Measurements from ENCODE around the gene SLC27A2.
"Not testable (repeated sequence)": the region's sequence is repeated elsewhere in the genome, so short reads cannot be mapped to it uniquely, and the experiment has no call there.

Gene SLC27A2

GRCh38 chr15:50164458-50164857 is 17.5 kb upstream of the SLC27A2 start:
- DNase-seq, result no peak

GRCh38 chr15:50166216-50166615 is 15.8 kb upstream of the SLC27A2 start:
- DNase-seq, result no peak

GRCh38 chr15:50167110-50167509 is 14.9 kb upstream of the SLC27A2 start:
- no peak for DNase-seq

- no peak for DNase-seq
Observed at GRCh38 chr15:50168379-50168778, 13.6 kb upstream of the SLC27A2 start.

- DNase-seq, result no peak
Observed at GRCh38 chr15:50168783-50169411, 13.1 kb upstream of the SLC27A2 start.

- DNase-seq, result not testable (repeated sequence)
Observed at GRCh38 chr15:50172360-50172895, 9.6 kb upstream of the SLC27A2 start.

GRCh38 chr15:50176869-50177268 is 5.1 kb upstream of the SLC27A2 start:
- DNase-seq, result no peak

- no peak for DNase-seq
Observed at GRCh38 chr15:50180091-50180490, 1.9 kb upstream of the SLC27A2 start.

GRCh38 chr15:50180582-50180981 is 1.4 kb upstream of the SLC27A2 start:
- DNase-seq, result no peak

- DNase-seq, result no peak
Observed at GRCh38 chr15:50181201-50181968, 611 bp upstream of the SLC27A2 start.

- DNase-seq, result no peak
Observed at GRCh38 chr15:50182219-50183013, 420 bp downstream of the SLC27A2 start.

- no peak for DNase-seq
Observed at GRCh38 chr15:50183112-50183794, 1.3 kb downstream of the SLC27A2 start.

GRCh38 chr15:50184863-50185504 is 3.0 kb downstream of the SLC27A2 start:
- no peak for DNase-seq

GRCh38 chr15:50186090-50186489 is 4.1 kb downstream of the SLC27A2 start:
- DNase-seq, result no peak

GRCh38 chr15:50186752-50187151 is 4.8 kb downstream of the SLC27A2 start:
- DNase-seq, result no peak

- DNase-seq, result no peak
Observed at GRCh38 chr15:50187525-50187924, 5.5 kb downstream of the SLC27A2 start.

- no peak for DNase-seq
Observed at GRCh38 chr15:50187997-50188396, 6.0 kb downstream of the SLC27A2 start.

GRCh38 chr15:50188793-50189192 is 6.8 kb downstream of the SLC27A2 start:
- DNase-seq, result not testable (repeated sequence)

GRCh38 chr15:50189633-50190032 is 7.6 kb downstream of the SLC27A2 start:
- no peak for DNase-seq

- DNase-seq, result no peak
Observed at GRCh38 chr15:50190166-50190570, 8.2 kb downstream of the SLC27A2 start.

GRCh38 chr15:50190723-50191122 is 8.7 kb downstream of the SLC27A2 start:
- DNase-seq, result no peak

- DNase-seq, result no peak
Observed at GRCh38 chr15:50192164-50192563, 10.2 kb downstream of the SLC27A2 start.

All from 8988T (cell line).